Measurements from ENCODE around the gene HSF5.

DNA sequence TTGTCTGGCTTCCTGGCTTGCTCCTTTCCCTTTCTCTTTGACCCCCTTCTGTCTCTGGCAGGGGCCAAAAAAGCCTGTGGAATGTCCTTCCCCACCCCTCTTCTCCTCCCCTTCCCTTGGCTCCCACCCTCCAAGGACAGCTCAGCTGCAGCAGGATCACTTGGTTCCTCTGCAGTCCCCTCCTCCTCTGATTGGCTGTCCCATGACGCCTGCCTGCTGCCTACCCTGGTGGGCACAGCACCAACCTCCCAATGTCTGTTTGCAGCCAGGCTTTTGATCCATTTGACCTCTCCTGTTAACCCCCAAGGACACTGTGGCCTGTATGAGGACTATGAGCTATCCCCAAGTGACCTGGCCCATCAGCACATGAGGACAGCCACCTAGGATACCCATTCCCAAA, 41.1 kb upstream of the HSF5 start:
- no peak for TF ChIP-seq MYC (IDR thresholded peaks at IDR 0.05; ENCODE audit: low read depth, low read length)
- TF ChIP-seq EZH2 (IDR thresholded peaks at IDR 0.05; ENCODE audit: borderline replicate concordance, low read depth, low read length, severe bottlenecking), result no peak
- no peak for TF ChIP-seq CTCF (IDR thresholded peaks at IDR 0.05; ENCODE audit: extremely low read depth in 1 of 2, insufficient read depth in 1 of 2, low read depth in 1 of 2, low read length in 2 of 2)
- TF ChIP-seq POLR2AphosphoS5 (IDR thresholded peaks at IDR 0.05; ENCODE audit: insufficient read depth, low read depth, low read length), result no peak
